Activated CD8-positive, alpha-beta memory T cell treated with anti-CD3 and anti-CD28 coated beads for 4 hours (primary cell): ENCODE data around the gene PPP6C.
"Not testable (repeated sequence)": the region's sequence is repeated elsewhere in the genome, so short reads cannot be mapped to it uniquely, and the experiment has no call there.

Experiments
- DNase-seq, 2 donors: peaks; one replicate each; pipeline ENCODE4 v3.0.0-alpha.2; 2020; ENCODE audit warnings: low read depth in 2 of 2

PPP6C gene

DNA sequence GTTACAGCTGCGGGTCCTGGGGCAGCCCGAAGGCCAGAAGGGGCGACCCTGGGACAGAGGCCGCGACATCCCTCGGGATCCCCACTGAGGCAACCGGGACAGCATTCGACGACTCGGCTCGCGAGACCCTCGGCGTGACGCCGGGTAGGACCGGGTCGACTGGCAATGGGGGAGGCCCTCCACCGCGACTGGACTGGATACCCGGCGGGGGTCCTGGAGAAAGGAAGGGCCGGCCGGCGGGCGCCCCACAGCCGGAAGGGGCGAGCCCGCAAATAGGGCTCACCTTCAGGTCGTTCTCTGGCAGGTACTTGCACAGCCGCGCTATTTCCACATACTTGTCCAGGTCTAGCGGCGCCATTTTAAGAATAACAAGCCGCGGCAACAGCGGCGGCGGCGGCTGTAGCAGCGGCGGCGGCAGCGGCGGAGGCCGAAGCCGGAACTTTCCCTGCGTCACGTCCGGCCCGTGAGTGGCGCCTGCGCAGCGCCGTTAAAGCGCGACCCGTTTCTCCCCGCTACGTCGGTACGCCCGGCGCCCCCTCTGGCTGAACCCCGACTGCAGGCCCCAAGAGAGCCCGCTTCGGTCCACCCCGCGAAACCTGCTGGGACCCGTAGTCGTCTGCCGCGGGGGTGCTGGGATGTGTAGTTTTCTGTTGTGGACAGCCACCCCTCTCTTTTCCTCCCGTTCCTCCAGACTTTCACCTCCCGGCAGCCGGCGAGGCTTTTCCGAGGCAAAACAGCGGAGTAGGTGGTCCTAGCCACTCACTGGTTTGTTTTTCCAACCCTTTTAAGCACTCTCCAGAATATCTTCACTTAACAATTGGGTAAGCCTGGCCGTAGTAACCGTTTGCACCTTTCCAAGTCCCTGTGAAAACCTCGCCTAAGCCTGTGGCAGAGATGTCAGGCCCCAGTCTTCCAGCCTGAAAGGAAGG lies at the start of gene PPP6C:
PPP6C (minus strand) TSS at position 443 of the 929 bp plus-strand sequence; CDS start at position 358, 85 bp downstream.
- peak; percentile 92 to 95 for DNase-seq

DNA sequence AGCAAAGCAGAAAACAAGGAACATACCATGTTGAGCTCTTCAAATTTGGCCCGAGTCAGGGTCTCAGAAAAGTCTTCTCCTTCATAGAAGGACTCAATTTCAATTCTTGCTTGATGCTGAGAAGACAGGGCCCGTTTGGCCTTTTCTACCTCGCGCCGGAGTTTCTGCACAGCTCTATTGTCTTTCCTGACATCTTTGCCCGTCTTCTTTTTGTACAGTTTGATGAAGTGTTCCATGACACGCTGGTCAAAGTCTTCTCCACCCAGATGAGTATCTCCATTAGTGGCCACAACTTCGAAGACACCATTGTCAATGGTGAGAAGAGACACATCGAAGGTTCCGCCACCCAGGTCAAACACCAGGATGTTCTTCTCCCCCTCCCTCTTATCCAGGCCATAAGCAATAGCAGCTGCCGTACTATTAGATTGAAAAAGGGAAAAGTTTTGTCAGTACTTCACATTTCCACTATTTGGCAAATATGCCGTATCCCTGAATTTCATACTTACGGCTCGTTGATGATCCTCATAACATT lies 49.4 kb upstream of the PPP6C start:
- DNase-seq = no peak

DNA sequence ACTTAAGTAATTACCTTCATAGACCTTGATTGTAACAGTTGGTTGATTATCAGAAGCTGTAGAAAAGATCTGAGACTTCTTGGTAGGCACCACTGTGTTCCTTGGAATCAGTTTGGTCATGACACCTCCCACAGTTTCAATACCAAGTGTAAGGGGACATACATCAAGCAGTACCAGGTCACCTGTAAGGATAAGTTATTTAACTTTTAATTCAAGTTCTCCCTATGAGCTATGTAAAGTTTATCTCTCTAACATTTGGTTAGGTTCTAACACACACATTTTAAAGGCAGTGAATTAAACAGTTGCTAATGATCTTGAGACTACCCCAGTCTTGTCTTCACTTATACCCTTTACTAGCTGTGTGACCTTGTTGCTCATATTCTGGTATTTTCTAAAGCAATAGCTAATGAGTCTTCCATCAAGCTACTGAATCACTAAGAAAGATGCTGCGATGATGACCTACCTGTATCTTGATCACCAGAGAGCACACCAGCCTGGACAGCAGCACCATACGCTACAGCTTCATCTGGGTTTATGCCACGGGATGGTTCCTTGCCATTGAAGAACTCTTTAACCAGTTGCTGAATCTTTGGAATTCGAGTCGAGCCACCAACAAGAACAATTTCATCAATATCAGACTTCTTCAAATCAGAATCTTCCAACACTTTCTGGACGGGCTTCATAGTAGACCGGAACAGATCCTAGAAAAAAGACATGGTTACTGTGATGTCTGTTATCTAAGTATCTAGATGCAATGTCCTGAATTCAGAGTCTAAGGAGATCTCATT lies 48.7 kb upstream of the PPP6C start:
- no peak for DNase-seq

DNA sequence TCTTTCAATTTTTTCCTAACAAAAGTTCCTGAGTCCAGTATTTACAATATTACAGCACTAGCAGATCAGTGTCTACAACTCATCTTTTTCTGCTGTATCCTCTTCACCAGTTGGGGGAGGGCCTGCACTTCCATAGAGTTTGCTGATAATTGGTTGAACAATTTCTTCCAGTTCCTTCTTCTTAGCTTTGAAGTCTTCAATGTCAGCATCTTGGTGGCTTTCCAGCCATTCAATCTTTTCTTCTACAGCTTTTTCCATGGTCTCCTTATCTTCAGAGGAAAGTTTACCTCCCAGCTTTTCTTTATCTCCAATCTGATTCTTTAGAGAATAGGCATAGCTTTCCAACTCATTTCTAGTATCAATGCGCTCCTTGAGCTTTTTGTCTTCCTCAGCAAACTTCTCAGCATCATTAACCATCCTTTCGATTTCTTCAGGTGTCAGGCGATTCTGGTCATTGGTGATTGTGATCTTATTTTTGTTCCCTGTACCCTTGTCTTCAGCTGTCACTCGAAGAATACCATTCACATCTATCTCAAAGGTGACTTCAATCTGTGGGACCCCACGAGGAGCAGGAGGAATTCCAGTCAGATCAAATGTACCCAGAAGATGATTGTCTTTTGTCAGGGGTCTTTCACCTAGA lies 47.0 kb upstream of the PPP6C start:
- DNase-seq = not testable (repeated sequence)

DNA sequence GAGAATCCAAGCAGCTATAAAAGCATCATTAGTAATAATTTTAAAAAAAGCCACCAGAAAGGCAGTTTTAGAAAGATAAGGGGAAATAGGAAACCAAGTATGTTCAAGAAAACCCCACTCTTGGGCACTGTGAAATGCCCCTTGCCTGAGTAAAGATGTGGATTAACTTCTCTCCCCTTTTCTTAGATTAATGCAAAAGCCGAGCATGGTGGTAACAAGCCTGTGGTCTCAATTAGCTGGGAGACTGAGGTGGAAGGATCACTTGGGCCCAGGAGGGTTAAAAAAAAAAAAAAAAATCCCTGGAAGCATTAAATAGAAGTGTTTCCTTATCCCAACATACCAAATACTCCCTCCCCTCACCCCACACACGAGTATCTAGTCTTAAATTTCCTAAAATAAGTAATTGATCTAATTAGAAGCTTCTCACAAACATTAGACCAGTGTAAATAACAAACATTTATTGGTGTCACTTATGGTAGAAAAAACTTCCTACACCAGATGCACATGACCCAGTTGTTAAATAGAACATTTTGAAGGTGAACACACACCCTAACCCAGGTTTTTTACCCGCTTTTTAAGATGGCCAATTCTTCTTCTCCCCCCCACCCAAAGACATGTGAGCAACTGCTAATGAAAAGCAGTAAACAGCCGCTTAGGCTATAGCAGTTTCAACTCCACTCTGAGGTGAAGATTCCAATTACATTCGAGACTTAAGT lies 46.4 kb upstream of the PPP6C start:
- no peak for DNase-seq

DNA sequence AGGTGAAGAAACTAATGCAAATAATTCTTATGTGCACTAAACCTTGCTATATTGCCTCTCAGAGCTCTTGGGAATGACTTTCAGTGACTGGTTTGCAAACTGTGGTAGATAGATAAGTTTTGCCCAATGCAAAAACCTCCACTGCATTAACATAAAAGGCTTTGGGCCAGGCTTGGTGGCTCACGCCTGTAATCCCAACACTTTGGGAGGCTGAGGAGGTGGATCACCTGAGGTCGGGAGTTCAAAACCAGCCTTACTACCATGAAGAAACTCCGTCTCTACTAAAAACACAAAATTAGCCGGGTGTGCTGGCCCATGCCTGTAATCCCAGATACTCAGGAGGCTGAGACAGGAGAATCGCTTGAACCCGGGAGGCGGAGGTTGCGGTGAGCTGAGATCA lies 44.5 kb upstream of the PPP6C start:
- not testable (repeated sequence) for DNase-seq

DNA sequence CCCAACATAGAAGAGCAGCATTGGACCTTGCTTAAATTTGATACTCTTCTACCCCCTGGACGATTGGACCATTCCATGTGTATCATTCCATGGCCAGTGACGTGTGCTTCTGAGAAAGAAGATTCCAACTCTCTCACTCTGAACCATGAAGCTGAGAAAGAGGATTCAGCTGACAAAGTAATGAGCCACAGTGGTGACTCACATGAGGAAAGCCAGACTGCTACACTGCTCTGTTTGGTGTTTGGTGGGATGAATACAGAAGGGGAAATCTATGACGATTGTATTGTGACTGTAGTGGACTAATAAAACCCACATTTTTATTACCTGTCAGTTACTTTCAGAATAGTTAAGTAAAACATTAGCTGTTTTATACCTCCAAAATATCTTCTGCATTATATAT lies 44.1 kb upstream of the PPP6C start:
- no peak for DNase-seq

DNA sequence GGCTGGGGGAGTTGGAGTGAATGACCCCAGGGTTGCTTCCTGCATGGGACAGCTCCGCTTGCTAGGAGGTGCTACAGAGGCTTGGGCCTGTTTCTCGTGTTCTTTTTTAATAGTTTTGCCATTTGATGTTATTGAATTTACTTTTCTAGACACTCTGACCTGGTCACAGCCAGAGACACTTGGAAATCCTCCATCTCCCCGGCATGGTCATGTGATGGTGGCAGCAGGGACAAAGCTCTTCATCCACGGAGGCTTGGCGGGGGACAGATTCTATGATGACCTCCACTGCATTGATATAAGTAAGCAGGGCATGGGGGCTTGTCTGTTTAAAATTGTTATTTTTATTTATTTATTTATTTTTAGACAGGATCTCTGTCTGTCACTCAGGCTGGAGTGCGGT lies 38.2 kb upstream of the PPP6C start:
- no peak for DNase-seq

DNA sequence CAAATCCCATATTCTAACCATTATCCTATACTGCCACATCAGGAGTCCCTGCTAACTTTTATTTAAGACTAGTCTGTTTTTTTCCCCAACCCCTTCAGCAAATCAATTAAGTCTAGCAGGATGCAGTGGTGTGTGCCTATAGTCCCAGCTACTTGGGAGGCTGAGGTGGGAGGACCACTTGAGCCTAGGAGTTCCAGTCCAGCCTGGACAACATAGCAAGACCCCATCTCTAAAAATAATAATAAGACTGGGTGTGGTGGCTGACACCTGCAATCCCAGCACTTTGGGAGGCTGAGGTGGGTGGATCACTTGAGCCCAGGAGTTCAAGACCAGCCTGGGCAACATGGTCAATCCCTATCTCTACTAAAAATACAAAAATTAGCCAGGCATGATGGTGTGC lies 35.3 kb upstream of the PPP6C start:
- not testable (repeated sequence) for DNase-seq

DNA sequence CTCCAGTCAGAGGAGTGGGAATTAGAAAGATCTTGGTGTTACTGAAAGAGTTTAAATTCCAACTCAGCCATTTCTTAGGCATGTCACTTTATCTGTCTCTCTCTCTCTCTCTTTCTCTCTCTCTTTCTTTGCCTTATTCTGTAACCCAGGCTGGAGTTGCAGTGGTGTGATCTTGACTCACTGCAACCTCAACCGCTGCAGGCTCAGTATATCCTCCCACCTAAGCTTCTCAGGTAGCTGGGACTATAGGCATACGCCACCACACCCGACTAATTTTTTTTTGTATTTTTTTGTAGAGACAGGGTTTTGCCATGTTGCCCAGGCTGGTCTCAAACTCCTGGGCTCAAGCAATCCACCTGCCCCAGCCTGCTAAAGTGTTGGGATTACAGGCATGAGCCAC lies 29.0 kb upstream of the PPP6C start:
- DNase-seq = no peak

DNA sequence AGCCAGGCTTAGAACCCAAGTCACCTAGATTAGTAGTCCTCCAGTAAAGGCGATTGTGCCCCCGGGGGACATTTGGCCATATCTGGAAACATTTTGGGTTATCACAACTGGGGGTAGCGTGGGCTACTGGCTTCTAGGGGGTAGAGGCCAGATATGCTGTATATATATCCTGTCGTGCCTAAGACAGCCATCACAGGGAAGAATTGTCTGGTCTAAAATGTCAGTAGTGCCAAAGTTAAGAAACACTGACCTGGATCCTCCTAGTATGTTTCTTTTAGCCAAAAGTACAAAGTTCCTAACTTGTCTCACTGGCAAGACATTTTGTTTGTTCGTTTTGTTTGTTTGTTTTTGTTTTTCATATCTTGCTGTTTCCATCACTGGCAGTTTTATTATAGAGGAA lies 24.6 kb upstream of the PPP6C start:
- DNase-seq = no peak

DNA sequence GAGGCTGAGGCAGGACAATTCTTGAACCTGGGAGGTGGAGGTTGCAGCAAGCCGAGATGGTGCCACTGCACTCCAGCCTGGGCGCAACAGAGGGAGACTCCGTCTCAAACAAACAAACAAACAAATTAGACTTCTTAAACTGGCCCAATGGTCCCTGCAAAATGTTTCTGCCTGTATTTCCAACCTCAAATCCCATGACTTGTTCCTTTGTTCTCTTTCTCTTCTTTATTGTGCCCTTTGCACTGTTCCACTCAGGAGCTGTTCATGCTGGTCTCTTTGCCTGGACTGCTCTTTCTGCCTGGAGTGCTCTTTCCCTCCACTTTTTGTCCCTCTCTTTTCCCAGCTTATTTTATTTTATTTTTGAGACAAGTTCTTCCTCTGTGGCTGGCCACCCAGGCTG lies 14.9 kb upstream of the PPP6C start:
- DNase-seq = no peak

DNA sequence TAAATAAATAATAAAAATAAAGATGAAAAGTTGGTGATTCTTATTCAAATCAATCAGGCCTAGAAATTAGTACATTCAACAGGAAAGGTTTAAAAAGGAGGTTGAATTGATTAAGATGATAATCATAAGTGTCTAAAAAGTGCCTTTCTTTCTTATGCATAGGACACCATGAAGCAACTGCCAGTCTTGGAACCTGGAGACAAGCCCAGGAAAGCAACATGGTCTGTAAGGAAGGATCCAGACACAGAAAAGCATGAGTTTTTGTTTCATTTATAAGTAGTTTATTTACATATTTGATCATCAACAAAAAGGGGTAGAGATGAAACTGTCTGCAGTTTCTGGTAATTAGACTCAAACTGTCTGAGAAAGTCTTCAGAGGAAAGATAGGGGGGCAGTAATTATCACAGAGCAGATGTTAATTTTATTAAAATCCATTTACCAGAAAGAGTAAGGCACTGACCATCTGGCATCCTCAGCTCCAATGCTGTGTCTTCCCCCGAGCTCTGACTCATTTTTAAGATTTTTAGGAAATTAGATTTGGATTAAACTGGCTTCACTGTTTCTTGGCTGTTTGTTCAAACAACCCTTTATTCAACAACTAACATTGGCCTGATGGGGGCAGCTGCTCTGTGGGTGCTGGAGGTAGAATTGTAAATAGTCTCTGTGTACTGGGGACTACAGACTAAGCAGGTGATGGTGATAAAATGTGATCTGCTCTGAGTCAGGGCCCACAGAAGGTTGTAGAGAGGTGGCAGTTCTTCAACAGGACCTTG lies 13.4 kb upstream of the PPP6C start:
- no peak for DNase-seq

DNA sequence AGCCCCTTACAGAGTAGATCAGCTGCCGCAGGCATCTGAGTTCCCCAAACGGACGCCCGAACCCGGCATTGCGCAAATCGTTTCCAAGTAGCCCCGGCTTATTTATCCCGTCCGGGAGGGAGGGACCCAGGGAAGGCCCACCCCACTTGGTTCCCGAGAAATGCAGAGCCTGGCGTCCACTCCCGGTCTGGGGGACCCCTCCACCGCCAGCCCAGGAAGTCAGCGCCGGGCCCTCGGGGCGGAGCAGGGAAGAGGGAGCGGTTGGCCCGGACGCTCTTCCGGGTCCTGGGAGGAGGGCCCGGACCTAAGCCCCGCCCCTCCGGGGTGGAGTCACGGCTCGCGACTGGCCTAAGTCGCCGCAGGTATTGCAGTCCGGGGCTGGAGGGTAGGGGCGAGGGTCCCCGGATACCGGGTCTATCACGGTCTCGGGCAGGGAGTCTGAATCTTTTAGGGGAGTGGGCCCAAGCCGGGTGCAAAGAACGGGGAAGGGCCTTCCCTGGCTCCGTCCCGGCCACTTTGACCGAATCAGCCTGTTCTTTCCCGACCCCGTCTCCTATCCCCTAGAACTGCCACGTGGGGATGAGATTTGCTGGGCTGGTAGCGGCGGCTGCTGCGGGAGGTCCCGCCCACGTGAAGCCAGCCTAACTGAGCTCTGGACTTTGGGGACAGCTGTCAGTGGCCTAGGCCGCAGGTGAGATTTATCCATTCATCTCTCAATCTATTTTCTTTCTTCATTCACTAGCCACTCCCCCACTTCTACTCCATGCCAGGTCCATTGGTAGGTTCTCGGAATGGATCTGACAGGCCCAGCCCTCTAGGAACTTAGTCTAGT lies 10.8 kb upstream of the PPP6C start, which contains the start of gene RABEPK:
RABEPK (plus strand) TSS at position 327 of the 832 bp plus-strand sequence. CDS start 2,472 bp downstream, outside the sequence.
- peak; percentile 73 to 81 for DNase-seq

DNA sequence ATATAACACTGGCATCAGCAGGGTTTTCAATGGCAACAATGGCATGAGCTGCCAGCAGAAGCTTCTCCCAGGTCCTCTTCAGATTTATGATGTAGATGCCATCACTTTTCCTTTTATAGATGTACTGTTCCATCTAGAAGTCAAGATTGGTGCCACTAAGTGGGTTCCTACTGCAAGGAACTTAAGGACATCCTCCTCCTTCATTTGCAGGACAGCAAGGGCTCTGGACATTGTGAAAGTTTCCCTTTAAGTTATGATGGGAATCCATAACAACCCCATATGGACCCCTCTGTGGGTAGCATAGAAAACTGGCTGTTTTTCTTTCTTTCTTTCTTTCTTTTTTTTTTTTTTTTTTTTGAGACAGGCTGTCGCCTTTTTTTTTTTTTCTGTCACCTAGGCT lies 6.0 kb upstream of the PPP6C start:
- not testable (repeated sequence) for DNase-seq

DNA sequence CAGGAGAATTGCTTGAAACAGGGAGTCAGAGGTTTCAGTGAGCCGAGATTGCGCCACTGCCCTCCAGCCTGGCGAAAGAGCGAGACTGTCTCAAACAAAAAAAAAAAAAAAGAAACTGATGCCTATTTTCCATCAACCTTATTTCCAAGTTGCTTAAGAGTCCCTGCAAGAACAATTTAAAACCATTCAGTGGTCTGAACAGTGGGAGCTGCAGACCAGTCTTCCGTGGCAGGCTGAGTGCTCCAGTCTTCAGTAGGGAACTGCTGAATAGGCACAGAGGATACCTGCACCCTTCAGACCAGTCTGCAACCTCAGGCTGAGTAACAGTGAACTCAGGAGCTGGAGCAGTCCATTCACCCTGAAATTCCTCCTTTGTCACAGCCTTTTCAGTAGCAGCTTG lies 4.9 kb upstream of the PPP6C start:
- not testable (repeated sequence) for DNase-seq

DNA sequence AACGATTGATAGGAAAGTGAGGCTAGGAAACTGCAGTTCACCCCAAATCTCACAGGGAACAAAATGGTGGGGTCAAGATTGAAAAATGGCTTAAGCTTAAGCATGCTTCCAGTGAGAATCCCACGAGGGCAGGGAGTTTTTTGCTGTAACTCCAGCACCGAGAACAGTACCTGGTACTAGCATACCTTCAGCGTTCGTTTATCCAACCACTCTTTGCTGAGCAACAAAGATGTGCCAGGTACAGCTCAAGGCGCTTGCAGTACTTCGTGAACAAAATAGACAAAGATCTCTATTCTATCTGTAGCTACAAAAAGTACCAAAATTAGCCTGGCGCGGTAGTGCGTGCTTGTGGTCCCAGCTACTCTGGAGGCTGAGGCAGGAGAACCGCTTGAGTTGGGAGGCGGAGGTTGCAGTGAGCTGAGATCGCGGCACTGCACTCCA lies 778 bp upstream of the PPP6C start:
- no peak for DNase-seq

DNA sequence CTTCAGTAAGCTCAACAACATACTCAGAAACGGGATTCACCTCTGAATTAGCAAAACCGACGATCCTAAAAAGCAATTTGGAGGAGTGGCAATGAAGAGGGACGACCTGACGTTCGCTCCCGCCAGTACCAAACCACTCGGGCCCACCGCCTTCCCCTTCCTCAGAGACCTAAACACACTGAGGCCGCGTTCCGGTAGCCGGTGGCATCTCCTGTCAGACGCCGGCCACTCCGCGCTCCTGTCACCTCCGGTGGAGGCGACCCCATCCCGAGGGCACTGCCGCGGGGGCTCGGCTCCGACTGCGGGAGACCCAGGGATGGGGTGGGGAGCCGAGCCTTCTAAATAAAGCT lies 617 bp downstream of the PPP6C start:
- DNase-seq = peak in 1 of 2 donors; percentile 6

DNA sequence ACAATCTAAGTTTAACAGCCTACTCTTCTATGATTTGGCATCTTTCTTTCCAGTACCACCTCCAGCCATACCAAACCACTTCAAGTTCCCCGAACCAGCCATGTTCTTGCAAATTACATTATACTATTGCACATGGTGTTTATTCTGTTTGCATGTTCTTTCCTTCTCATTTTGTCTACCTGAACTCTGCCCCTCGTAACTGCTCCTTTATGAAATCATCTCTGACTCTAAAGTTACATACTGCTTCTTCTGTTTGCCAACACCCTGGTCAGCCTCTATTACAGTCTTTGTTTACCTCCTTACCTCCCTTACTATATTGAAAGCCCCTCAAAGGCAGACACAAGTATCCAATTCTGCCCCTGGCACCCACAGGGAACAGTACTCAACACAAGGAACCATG lies 6.0 kb downstream of the PPP6C start:
- no peak for DNase-seq

DNA sequence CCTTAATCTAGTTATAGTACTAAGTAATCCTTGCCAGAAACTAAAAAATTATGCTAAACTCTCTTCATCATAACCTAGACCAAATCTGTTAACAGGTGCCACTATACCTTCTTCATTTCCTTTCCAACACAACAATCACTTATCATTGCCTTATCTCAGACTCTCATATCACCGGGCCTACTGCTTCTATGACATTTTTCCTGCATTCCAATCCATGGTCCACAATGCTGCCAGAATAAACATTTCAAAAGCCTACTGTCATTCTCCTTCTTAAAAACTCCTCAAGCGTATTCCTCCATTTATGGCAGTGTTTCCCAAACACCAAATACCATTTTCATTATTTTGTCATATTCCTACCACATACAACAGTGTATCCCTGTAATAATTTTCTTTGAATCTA lies 6.5 kb downstream of the PPP6C start:
- no peak for DNase-seq
